ENCODE results near the gene CDKAL1. TPM values are rescaled to one million over a fixed set of nuclear protein-coding genes. Genes with fewer than 3 reads are reported as not detected.

The CDKAL1 gene
- total and polyA plus RNA-seq, 8 donors, result 3.4 to 36.7 (median 10.4) TPM

DNA sequence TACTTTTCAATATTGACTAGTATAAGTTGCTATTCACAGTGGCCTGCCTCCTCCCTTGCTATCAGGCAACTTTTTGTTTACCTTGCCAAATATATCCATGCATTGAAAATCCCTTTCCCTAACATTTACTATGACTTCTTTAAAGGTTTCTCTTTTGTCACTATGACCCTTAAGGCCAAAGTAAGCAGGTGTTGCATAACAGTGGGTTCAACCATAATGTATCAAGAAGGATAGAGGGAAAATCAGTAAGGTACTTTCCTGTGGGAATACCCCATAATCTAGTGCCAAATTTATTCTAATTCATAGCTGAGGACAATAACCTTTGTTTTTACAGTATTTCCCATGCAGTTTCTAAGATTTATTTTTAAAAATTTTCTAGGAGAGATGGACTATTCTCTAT, 527.6 kb downstream of the CDKAL1 start:
- H3K27me3 ChIP-seq, result no peaks in the 10 kb centered on the region
- no peak for TF ChIP-seq POLR2AphosphoS5 (IDR thresholded peaks at IDR 0.05)
- no peak for TF ChIP-seq POLR2A (IDR thresholded peaks at IDR 0.05)
- no peak for TF ChIP-seq EP300 (IDR thresholded peaks at IDR 0.05)
- TF ChIP-seq, protein P1, sequence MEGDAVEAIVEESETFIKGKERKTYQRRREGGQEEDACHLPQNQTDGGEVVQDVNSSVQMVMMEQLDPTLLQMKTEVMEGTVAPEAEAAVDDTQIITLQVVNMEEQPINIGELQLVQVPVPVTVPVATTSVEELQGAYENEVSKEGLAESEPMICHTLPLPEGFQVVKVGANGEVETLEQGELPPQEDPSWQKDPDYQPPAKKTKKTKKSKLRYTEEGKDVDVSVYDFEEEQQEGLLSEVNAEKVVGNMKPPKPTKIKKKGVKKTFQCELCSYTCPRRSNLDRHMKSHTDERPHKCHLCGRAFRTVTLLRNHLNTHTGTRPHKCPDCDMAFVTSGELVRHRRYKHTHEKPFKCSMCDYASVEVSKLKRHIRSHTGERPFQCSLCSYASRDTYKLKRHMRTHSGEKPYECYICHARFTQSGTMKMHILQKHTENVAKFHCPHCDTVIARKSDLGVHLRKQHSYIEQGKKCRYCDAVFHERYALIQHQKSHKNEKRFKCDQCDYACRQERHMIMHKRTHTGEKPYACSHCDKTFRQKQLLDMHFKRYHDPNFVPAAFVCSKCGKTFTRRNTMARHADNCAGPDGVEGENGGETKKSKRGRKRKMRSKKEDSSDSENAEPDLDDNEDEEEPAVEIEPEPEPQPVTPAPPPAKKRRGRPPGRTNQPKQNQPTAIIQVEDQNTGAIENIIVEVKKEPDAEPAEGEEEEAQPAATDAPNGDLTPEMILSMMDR (IDR thresholded peaks at IDR 0.05), result no peak
- no peak overlapping the region for H3K4me3 ChIP-seq
- H3K9me3 ChIP-seq, result peaks cover 0 to 22% (median 12%) of the 10 kb centered on the region in 4 donors
- no peak overlapping the region for H3K27ac ChIP-seq
- peaks cover 0 to 18% (median 6%) of the 10 kb centered on the region in 4 donors for H3K36me3 ChIP-seq
- no peak for DNase-seq
- intact Hi-C loops (cut with DNase I; ENCODE audit: low total_unique reads), result no loop called here
- peaks cover 0 to 8% (median 0%) of the 10 kb centered on the region in 4 donors for H3K4me1 ChIP-seq

DNA sequence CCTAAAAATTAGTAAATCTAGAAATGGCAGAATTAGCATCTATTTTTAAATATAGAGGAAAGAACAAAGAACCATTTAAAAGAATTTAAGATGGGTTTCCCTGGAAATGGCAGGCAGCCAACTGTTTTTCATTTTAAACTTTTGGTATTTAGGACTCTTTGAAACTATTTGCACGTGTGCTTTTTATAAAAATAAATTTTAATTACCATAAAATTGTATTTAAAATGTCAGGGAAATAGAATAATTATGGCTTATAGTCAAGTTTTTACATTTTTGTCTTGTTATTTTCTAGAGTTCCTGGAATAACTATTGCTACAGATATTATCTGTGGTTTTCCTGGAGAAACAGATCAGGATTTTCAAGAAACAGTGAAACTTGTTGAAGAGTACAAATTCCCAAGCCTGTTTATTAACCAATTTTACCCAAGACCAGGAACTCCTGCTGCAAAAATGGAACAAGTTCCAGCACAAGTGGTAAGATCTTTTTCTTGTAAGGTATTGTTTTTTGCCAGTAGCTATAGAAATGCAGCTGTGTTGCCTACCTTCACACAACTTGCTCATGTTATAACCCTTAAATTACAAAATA, 530.6 kb downstream of the CDKAL1 start:
- WGBS, 5 donors, result 41 to 63% (median 59%) methylated on average over 1 of the region's 1 CpG

DNA sequence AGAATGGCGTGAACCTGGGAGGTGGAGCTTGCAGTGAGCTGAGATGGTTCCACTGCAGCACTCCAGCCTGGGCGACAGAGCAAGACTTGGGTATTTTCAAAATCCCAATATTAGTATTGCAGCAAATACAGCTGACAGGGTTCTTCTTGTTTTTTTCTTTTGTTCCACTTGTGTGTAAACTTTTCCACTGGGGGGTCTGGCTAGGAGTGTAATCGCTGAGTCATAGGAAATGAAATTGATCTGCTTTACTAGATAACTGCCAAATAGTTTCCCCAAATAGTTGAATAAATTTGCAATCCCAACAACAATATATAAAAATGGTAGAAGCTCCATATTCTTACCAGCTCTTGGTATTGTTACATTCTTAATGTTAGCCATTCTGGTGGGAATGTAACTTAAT, 533.3 kb downstream of the CDKAL1 start:
- DNase-seq, result no peak
- Histone ChIP-seq H3K9me3 (no peaks in the 10 kb centered on the region), H3K4me3 (no peak overlapping the region), H3K36me3 (peaks cover 0 to 15% (median 7%) of the 10 kb centered on the region in 4 donors), H3K27me3 (no peaks in the 10 kb centered on the region), H3K4me1 (no peaks in the 10 kb centered on the region), H3K27ac (no peak overlapping the region)
- intact Hi-C loops (cut with DNase I; ENCODE audit: low total_unique reads), result no loop called here
- TF ChIP-seq EP300 (IDR thresholded peaks at IDR 0.05) (no peak), POLR2AphosphoS5 (IDR thresholded peaks at IDR 0.05) (no peak), POLR2A (IDR thresholded peaks at IDR 0.05) (no peak)
- TF ChIP-seq, protein P1 (IDR thresholded peaks at IDR 0.05), result no peak
- 83 to 92% (median 89%) methylated on average over 3 of the region's 3 CpGs for WGBS, 5 donors

More for the DNA sequence above, 530.6 kb downstream of the CDKAL1 start:
- H3K27ac ChIP-seq, result no peak overlapping the region
- TF ChIP-seq EP300 (IDR thresholded peaks at IDR 0.05) (no peak), POLR2A (IDR thresholded peaks at IDR 0.05) (no peak), POLR2AphosphoS5 (IDR thresholded peaks at IDR 0.05) (no peak)
- TF ChIP-seq, protein P1 (IDR thresholded peaks at IDR 0.05), result no peak
- H3K4me1 ChIP-seq, result peaks cover 0 to 8% (median 0%) of the 10 kb centered on the region in 4 donors
- peaks cover 0 to 15% (median 7%) of the 10 kb centered on the region in 4 donors for H3K36me3 ChIP-seq
- no peaks in the 10 kb centered on the region for H3K27me3 ChIP-seq
- no peak for DNase-seq
- no peaks in the 10 kb centered on the region for H3K9me3 ChIP-seq
- intact Hi-C loops (cut with DNase I; ENCODE audit: low total_unique reads), result no loop called here
- no peak overlapping the region for H3K4me3 ChIP-seq

DNA sequence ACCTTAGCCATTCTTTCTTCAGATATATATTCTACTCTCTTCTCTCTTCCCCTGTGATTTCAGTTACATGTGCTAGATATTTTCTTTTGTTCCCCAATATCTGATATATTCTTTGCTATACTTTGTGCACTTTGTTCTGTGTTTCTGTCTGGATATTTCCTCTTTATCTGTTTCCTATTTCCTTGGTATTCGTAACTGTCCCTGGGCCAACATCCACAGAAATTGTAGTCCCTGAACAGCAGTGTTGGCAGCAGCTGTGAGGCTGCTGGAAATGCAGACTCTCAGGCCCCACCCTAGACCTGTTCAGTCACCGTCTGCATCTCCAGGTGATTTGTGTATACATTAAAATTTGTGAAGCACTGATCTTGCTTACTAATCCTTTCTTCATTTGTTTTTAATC, 536.4 kb downstream of the CDKAL1 start:
- TF ChIP-seq EP300 (IDR thresholded peaks at IDR 0.05) (no peak), POLR2AphosphoS5 (IDR thresholded peaks at IDR 0.05) (no peak), POLR2A (IDR thresholded peaks at IDR 0.05) (no peak)
- TF ChIP-seq, protein P1 (IDR thresholded peaks at IDR 0.05), result no peak
- no peaks in the 10 kb centered on the region for H3K4me1 ChIP-seq
- no peak overlapping the region for H3K27ac ChIP-seq
- DNase-seq, result no peak
- 42 to 75% (median 58%) methylated on average over 2 of the region's 2 CpGs for WGBS, 5 donors
- peaks cover 0 to 20% (median 7%) of the 10 kb centered on the region in 4 donors for H3K36me3 ChIP-seq
- H3K9me3 ChIP-seq, result peaks cover 0 to 15% (median 5%) of the 10 kb centered on the region in 4 donors
- H3K27me3 ChIP-seq, result no peaks in the 10 kb centered on the region
- intact Hi-C loops (cut with DNase I; ENCODE audit: low total_unique reads), result no loop called here
- no peak overlapping the region for H3K4me3 ChIP-seq
